NCI-H524 treated with DMSO at 0.1 percent for 48 hours (cell line): ENCODE data around the gene IMPA2.
"Not testable (repeated sequence)": the region's sequence is repeated elsewhere in the genome, so short reads cannot be mapped to it uniquely, and the experiment has no call there.

Source experiments
- DNase-seq: peaks from one replicate; lab custom pipeline; 2025; lab: John Stamatoyannopoulos, UW

Gene IMPA2

DNA sequence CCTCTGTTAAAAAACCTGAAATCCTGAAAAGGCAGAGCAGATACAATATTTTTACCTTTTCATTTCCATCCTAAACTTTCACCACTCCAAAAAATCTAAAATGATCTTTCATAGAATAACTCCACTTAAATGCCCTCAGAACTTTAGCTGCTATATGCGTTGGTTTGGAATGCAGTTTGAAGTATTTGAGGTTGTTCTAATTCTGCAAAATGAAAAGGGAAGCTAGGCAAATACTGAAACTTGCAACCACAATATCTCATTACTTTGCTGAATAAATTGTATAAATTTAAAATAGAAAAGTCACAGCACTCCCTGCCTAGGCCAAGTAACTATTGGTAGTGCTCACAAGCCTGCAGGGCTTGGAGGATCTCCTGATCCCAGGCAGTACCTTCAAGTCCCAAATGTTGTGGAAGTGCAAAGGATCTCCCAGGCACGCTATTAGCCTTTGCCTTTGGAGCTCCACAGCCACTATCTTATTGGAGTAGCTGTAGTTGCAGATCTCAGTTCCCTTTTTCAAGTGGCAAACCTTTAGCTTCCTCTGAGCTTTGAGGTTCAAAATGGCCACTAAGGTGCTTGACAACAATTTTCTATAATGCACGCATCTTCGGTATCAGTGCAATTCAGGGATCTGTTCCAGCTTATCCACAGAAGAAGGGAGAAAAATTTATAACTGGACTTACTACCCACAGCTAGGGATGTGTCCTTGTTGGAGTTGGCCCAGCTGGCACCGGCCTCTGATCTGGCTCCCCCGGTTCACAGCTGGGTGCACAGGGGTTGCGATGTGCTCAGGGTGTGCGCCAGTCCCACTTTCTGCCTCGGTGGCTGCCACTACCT lies 68.9 kb downstream of the IMPA2 start:
- DNase-seq: no peak

DNA sequence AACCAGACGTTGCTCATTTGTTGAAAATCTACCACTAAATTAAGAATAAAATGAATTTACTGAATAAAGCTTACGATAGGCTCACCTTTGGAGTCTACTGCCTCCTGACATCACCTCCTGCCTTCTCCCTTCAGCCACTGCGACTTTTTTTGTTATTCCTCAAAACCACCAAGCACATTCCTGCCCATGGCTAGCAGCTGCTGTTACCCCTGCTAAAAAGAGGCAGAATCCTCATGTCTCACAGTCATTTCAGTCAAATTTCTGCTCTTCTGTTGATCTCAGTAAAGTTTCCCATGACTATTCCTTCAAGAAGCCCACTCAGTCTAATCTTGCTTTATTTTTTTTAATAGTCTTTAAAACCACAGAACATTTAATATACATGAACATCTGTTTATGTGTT lies 71.6 kb downstream of the IMPA2 start:
- DNase-seq: no peak

DNA sequence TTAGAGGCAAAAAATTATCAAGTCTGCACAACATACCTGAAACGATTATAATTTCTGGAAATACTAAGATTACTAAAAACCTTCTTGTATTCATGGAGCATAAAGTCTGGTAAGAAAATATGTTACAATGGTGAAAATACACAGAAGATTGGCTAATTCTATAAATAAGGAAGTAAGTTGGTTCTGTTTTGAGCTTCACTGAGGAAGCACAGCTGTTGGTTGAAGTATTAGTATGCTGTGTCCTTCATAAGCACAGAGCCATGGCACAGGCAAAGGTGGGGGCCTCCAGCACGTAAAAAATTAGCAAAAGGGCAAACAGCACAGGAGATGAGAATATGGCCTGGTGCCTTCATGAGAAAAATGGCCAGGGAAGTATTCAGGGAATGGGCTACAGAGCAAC lies 72.0 kb downstream of the IMPA2 start:
- no peak for DNase-seq

DNA sequence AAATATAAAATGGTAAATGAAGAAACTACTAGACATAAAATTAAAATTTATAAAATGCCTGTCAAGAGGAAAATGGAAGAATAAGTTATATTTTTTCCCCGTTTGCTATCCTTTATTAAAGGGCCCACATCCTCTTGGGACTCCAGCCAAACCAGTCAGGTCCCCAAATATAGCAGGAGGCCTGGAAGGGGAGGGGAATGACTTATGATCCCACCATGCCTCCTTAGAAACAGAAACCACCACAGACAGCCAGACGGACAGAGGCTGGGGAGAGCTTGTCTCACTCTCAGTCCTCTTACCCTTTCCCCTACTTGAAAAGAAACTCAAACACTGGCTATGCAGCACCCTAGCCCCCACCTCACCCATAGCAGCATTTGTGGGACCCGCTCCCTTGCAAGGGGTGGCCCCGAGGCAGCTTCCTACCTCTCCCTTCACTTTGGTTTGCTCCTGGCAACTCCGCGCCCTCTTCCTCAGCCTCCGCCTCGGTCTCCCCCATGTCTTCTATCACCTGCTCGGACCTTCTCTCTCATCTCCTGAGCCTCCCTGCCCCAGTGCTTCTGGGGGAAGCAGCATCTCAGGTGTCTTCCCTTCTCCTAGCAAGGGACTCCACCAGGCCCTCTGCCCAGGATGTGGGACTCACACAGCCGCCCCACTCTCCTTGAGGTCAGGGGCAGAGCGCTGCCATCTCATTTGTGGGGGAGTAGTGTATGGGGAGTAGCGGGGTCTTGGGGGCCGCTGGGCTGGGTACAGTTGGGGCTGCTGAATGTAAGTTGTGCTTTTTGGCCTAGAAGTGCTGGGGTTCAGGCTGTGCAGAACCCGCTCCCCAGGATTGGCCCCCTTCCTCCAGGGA lies 75.0 kb downstream of the IMPA2 start:
- DNase-seq: no peak

DNA sequence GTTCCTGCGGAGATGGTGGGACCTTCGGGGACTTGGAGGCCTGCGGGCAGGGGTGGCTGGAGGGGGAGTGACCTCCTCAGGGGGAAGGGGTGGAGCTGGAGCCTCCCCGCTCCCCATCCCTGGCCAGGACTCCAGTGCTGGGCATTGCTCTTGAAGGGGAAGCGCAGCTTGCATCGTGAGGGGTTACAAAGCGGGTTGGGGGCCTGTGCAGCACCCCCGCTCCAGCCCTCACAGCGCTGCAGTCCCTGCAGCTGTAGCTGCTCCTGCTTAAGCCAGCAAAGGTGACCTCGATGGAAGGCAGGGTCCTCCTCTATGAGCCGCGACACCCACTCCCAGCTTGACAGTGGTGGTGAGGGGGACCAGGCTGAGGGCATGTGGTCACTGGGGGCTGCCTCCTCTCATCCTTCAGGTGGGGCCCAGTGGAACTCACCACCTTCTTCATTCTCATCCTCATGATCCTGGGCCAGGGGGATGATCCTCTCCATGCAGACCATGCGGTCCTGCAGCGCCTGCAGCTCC lies 75.6 kb downstream of the IMPA2 start:
- DNase-seq: no peak

DNA sequence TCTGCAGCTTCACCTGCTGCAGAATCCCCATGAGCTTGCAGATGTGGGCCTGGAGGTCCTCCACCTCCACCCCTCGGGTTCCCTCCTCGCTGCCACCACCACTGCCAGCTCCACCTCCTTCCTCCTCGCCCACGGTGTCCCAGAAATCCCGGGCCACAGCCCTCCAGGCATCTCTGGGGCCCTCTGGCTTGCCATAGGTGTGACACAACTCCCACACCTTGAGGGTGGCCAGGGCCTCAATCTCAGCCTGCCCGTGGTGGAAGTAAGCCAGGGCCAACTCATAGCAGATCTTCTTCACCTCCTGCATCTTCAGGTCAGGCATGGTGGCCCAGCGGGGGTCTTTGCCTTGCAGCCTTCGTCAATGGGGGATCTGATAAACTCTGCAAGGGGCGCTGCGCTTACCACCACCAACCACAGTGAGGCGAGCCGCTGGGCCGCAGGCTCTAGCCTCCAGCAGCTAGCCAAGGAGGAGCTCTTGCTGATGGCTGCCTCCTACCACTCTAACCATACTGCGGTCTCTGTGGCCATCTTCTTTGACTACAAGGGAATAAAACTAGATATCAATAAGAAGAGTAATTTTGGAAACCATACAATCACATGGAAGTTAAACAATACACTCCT lies 76.2 kb downstream of the IMPA2 start:
- DNase-seq: no peak

DNA sequence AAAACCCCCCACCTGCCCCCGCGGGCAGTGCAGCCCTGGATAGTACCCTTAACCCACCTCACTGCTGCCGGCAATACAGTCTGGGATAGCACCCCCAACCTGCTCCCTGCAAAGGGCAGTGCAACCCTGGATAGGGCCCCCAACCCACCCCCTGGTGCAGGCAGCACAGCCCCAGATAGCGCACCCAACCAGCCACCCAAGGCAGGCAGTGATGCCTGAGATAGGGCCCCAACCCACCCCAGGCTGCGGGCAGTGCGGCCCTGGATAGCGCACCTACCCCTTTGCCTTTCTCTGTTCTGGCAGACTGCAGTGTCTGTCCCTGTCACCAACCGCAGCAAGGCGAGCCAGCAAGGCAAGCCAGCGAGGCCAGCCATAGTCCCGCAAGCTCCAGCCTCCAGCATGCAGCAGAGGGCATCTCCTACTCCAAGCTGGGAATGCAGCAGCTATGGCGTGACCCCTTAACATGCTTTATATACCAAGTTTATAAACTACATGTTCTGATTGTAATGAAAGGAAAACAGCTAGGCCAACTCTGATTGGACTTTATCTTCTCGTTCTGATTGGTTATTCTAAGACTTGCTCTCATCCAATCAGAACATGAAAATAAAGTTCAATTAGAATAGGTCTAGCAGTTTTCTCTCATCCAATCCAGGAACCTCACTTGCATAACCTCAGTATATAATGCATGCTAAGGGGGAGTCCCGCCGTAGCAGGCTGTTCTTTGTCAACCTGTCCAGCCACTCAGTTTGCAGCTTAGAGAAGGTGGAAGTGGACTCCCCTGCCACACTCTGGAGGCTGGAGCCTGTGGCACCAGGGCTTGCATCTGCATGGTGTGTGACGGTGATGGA lies 78.3 kb downstream of the IMPA2 start:
- no peak for DNase-seq

DNA sequence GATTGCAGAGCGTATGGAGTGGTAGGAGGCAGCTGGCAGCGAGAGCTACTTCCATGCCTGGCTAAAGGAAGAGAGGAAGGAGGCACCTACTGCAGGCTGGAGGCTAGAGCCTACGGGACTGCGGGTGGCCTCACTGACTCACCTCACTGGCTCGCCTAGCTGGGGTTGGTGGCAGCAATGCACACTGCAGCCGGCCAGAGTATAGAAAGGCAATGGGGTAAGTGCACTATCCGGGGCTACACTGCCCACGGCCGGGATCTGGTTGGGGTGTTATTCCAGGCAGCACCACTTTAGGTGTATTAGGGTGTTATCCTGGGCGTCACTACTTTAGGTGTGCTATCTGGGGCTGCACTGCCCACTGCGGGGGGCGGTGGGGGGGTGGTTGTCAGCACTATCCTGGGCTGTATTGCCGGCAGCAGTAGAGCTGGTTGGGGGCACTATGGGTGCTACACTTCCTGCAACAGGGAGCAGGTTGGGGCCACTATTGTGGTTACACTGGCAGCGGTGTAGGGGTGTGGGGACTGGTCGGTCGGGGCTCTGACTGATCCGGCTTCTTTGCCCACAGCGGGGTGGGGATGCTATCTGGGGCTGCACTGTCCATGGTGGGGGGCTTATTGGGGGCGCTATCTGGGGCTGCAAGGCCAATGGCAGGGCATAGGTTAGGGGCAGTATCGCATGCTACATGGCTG lies 79.0 kb downstream of the IMPA2 start:
- no peak for DNase-seq

DNA sequence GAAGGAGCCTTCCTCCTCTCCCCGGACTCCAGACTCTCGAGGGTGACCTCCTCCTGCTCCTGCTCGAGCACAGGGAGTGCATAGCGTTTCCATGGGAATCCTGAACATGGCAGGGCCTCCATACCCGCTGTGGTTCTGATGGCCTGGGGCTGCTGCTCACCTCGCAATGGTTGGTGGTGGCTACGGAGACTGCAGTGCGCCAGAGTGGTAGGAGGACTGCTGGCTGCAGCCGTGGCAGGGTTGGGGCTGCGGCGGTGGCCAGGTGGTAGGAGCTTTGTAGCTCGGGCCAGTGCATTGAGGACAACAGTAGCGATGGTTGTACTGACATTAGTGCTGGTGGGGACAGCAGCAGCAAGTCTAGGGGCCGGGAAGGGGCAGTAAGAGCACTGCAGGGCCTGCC lies 80.4 kb downstream of the IMPA2 start:
- DNase-seq: no peak

DNA sequence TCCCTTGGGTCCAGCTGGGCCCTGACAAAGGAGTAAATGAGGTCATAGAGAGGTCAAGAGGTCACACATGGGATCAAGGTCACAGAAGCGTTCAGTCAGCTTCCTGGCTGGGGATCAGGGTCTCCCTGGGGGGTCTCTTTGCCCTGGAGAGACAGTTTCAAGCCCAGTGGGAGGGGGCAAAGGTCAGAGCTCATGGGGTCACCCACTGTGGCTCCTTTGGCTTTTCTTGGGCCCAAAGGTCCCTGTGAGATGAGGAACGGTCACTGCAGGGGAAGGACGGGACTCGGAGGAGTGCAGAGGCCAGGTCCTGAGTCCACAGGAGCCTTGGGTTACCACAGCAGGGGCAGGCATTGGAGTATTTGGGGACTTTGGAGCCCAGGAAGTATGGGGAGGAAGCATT lies 81.7 kb downstream of the IMPA2 start:
- no peak for DNase-seq

DNA sequence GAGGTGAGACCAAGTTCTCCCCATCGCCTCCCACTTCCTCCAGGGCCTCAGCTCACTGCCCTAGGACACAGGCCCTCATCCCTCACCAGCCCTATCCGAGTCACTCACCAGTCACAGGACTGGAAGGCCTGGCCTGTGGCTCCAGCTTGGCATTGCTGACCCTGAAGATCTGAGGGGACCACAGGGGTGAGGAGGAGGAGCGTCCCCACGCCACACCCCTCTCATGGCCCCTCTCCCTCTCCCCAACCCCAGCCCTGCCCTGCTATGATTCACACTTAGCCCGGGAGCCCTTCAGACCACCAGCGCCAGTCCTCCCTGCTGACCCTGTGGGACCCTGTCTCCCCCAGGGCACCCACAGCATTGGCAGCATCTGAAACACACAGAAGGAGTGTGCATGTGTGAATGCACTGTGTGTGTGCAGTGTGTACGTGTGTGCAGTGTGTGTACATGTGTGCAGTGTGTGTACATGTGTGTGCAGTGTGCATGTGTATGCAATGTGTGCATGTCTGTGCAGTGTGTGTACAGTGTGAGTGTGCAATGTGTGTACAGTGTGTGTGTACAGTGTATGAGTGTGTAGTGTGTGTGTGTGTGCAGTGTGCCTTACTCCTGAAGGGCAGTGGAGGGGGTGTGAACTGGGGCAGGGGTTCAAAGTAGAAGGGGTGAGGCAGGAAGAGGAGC lies 82.9 kb downstream of the IMPA2 start:
- no peak for DNase-seq

DNA sequence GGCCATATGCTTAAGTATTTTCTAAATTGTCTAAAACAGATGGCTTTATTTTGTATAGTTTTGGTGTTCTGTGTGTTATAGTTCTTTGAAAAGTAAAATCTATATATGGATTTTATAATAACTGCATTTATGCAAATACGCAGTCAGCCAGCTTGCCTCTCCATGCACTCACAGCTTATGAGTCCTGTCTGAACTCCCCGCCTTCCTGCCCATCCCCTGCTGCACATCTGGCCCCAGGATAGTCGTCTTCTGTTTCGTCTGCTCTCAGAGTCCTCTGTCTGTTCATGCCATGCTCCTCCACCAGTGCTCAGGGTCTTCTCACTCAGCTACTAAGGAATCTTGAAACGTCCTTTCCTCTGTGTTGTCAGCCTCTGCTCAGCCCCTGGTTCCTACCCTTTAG lies 84.1 kb downstream of the IMPA2 start:
- no peak for DNase-seq

DNA sequence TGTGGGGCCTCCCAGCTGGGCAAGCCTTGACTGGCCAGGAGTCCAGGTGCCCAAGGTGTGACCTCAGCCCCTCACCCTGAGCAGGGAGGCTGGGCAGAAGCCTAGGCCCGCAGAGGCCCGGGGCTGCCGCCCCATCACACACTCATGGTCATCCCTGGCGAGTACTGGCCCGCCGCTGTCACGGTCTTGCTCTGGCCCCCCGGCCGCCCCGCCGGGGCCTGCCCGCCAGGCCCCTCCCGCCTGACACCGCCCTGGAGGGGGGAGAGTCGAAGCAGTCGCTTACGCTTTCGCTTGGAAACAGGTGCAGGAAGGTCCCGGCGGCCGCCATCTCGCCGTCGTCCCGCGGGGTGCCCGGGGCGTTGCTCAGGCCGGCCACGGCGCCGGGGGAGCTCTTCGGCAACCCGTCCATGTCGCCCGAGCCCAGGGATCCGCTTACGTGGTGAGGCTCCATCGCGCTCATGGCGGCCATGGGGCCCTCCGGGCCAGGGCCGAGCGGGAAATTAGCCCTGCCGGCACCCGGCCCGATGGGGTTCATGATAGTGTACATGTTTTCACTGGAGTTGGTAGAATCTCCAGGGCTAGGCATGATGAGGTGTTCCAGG lies 85.7 kb downstream of the IMPA2 start:
- no peak for DNase-seq

DNA sequence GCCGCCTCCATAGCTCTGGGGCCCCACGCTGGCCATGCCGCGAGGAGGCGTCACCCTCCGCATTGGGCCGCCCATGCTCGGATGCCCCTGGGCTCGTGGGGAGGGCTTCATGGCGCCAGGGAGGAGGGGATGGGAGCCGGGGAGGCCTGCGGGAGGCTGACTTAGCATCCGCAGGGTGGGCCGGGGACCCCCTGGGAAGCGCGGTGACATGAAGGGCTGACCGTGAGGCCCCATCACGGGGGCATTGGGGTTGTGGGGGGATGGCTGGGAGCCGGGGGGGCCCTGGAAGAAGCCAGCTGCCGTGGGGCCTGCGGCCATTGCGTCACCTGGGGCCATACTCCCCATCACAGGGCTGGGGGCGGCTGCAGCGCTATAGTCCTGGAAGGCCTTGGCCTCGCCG lies 86.4 kb downstream of the IMPA2 start:
- DNase-seq: no peak

DNA sequence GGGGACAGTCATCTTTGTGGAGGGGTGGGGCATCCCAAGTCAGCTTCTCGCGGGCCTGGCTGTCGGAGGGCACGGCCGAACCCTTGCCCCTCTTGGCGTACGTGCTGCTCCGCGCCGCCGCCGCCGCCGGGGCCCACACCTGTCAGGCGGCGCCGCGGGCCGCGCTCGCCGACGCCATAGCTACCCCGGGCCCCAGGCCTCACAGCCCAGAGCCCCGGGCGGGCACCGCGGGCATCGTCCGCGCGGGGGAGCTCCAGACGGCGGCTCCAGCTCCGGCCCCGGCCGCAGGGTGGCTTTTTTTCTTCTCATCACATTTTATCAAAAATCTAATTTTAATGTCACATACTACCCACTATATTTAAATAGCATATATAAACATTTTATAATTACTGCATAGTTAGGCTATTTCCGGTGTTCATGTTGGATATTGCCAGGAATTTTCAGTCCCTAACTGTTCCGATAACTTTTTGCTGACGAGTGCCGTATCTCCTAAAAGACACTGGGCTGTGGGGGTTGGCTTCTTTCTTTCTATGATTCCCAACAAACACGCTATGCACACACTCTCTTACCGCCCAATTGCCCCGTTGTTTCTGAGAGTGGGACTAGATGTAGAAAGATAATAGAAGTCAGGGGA lies 87.1 kb downstream of the IMPA2 start:
- DNase-seq: not testable (repeated sequence)

DNA sequence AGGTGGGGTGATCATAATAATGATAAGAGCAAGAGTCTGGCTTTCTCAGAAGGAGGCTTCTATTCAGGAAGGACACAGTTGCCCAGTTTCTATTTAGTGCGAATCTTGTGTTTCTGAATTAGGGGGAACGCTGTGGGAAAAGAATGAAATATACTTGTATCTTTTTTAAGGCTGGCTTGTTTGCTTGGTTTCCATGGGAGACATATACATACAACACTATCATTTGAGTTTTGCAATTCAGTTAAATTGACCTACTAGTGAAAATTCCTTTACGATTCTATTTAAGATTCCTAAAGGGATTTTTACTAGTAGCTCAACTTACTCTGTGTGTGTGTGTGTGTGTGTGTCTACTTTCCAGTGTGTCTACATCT lies 87.6 kb downstream of the IMPA2 start:
- no peak for DNase-seq

DNA sequence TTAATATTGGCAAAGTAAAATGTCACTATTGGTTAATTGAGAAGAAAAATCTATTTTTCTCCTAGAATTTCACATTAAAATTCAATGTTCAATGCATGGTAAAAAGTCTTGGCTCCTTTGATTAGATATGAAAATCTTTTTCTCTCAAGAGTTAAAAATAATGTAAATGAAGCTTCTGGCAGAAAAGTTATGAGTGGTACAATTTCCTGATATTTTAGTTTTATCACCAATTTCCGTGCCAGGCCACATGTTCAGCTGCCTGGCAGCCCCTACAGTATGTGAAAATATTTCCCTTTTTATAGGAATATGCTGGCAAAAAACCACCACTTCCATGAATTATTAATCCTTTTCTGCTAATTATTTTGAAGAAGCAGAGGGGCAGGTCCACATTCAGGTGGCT lies 89.8 kb downstream of the IMPA2 start:
- not testable (repeated sequence) for DNase-seq

DNA sequence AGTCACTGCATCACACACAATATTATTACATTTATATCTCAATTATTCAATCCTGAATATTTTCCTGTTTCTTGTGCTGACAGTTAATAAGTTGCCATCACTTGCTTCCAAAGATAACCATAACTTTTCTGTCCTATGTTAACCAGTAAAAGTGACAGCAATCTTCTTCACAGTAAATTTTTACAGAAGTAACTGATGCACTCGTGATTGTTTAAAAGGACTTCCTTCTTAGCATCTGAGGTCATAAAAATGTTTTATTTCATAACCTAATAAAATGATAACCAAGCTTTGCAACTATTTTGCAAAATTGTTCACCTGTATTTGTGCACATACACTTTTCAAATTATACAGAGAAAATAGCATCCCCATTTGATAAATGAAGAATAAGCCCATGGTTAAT lies 91.7 kb downstream of the IMPA2 start:
- no peak for DNase-seq

DNA sequence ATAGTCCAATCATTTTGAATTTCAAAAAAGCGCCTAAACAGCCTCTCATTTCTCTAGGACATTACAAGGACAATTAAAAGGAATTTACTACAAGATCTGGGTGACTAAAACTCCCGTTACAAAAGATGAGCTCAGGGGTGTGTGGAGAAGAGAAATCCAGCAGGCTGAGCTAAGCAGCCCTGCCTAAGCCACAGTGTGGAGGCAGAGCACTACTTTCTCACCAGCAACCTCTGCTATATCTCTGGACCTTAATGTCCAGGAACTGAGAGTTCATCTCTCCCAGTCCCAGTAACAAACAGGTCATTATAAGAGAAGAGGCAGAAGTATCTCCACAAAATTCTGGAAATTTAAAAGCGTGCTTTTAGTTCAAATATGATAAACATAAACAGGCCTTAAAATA lies 93.4 kb downstream of the IMPA2 start:
- DNase-seq: no peak
